IMR-90 (cell line): ENCODE results near the gene SERPINI1.

ENCODE experiments used
- CEBPB ChIP-seq: IDR thresholded peaks from 2 replicates; pipeline ENCODE4 v1.6.1; 2012; ENCODE audit warnings: low read depth, low read length, improper control_type of control experiment
- CTCF ChIP-seq: conservative IDR thresholded peaks from 2 replicates; pipeline ENCODE4 v1.5.1; 2012; ENCODE audit warnings: mild to moderate bottlenecking, low read depth, low read length, improper control_type of control experiment
- FOS ChIP-seq: fragments of 150-350 bp; IDR thresholded peaks from 2 replicates; pipeline ENCODE4 v1.6.1; 2016; ENCODE audit warnings: low read depth, low read length
- POLR2A ChIP-seq: IDR thresholded peaks from 2 replicates; pipeline ENCODE4 v1.6.1; 2012; ENCODE audit warnings: mild to moderate bottlenecking, low read depth, low read length
- RAD21 ChIP-seq: IDR thresholded peaks from 2 replicates; pipeline ENCODE4 v1.6.1; 2012; ENCODE audit warnings: low read length, improper control_type of control experiment
- RFX5 ChIP-seq: IDR thresholded peaks from 2 replicates; pipeline ENCODE4 v1.8.0; 2012; ENCODE audit warnings: low read depth, mild to moderate bottlenecking, low read length, moderate library complexity

DNA sequence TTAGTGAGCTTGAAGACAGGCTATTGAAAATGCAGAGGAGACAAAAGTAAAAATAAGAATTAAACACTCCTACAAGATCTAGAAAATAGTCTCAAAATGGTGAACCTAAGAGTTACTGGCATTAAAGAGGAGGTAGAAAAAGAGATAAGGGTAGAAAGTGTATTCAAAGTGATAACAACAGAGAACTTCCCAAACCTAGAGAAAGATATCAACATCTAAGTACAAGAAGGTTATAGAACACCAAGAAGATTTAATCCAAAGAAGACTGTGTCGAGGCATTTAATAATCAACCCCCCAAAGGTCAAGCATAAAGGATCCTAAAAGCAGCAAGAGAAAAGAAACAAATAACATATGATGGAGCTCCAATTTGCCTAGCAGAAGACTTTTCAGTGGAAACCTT is 24.1 kb upstream of the SERPINI1 start:
- TF ChIP-seq CTCF = no peak
- no peak for TF ChIP-seq CEBPB
- no peak for TF ChIP-seq FOS
- TF ChIP-seq RFX5 = no peak
- TF ChIP-seq POLR2A = no peak
- no peak for TF ChIP-seq RAD21
